DOHH2 (cell line): Measurements from ENCODE around the gene LAPTM4A.

ENCODE experiments used
- H3F3A ChIP-seq: fragments of 200-600 bp; sonication (generic), shearing (Covaris generic); 2 replicates; pipeline ENCODE4 v1.6.0; 2016; ENCODE audit warnings: antibody characterized with exemption, mild to moderate bottlenecking; ENCODE audit not compliant: control insufficient read depth, insufficient read depth
- H3K27ac ChIP-seq: fragments of 200-600 bp; sonication (generic); 2 replicates; pipeline ENCODE4 v1.5.1; 2014; ENCODE audit warnings: low read depth, mild to moderate bottlenecking, low read length, moderate library complexity
- H3K27me3 ChIP-seq: fragments of 200-600 bp; sonication (generic); 2 replicates; pipeline ENCODE4 v1.6.1; 2014; ENCODE audit warnings: mild to moderate bottlenecking, low read length, mixed read lengths; ENCODE audit not compliant: control insufficient read depth
- H3K36me3 ChIP-seq: fragments of 200-600 bp; sonication (generic); 2 replicates; pipeline ENCODE4 v1.6.1; 2014; ENCODE audit warnings: mild to moderate bottlenecking, low read length, moderate library complexity, mixed read lengths; ENCODE audit not compliant: control insufficient read depth
- H3K4me1 ChIP-seq: fragments of 200-600 bp; sonication (generic); 2 replicates; pipeline ENCODE4 v1.6.1; 2014; ENCODE audit warnings: mild to moderate bottlenecking, low read length, mixed read lengths; ENCODE audit not compliant: control insufficient read depth
- H3K4me2 ChIP-seq: fragments of 200-600 bp; sonication (generic); 2 replicates; pipeline ENCODE4 v1.6.0; 2014; ENCODE audit warnings: mild to moderate bottlenecking, low read length, moderate library complexity
- H3K4me3 ChIP-seq: fragments of 200-600 bp; sonication (generic); 2 replicates; pipeline ENCODE4 v1.5.1; 2014; ENCODE audit warnings: mild to moderate bottlenecking, low read length, mixed read lengths
- H3K79me2 ChIP-seq: fragments of 200-600 bp; sonication (generic); 2 replicates; pipeline ENCODE4 v1.6.1; 2014; ENCODE audit warnings: mild to moderate bottlenecking, low read length, mixed read lengths; ENCODE audit not compliant: control insufficient read depth
- H3K9me2 ChIP-seq: fragments of 200-600 bp; sonication (generic); replicated peaks from 2 replicates; pipeline ENCODE4 v1.6.1; 2014; ENCODE audit warnings: mild to moderate bottlenecking, low read length, mixed read lengths; ENCODE audit not compliant: control insufficient read depth
- H3K9me3 ChIP-seq: fragments of 200-600 bp; sonication (generic); 2 replicates; pipeline ENCODE4 v1.6.1; 2014; ENCODE audit warnings: antibody characterized with exemption, low read length, mixed read lengths; ENCODE audit not compliant: control insufficient read depth, insufficient read depth
- H4K20me1 ChIP-seq: fragments of 200-600 bp; sonication (generic); 2 replicates; pipeline ENCODE4 v1.6.0; 2014; ENCODE audit warnings: low read depth, mild to moderate bottlenecking, antibody characterized with exemption, low read length, moderate library complexity; ENCODE audit not compliant: control insufficient read depth, insufficient read depth
- CTCF ChIP-seq: fragments of 200-600 bp; sonication (generic); IDR thresholded peaks from one replicate; pipeline ENCODE4 v1.5.1; 2014; ENCODE audit warnings: antibody characterized with exemption, mild to moderate bottlenecking, low read depth, low read length; ENCODE audit not compliant: poor library complexity, severe bottlenecking
- EZH2phosphoT487 ChIP-seq: fragments of 200-600 bp; sonication (generic); IDR thresholded peaks from 2 replicates; pipeline ENCODE4 v1.6.1; 2017; ENCODE audit warnings: borderline replicate concordance, mild to moderate bottlenecking, antibody characterized with exemption, low read length, moderate library complexity, mixed read lengths

LAPTM4A gene

GRCh38 chr2:20079546-20080115 is 28.2 kb upstream of the LAPTM4A start:
- no peak for TF ChIP-seq EZH2phosphoT487
- no peak for TF ChIP-seq CTCF
- no peaks in the 10 kb centered on the region for H3K27me3 ChIP-seq
- H3K4me1 ChIP-seq = peaks cover 9% of the 10 kb centered on the region

GRCh38 chr2:20077411-20077940 is 26.0 kb upstream of the LAPTM4A start:
- Histone ChIP-seq H3K9me2 (no peaks in the 10 kb centered on the region), H3K27ac (no peak overlapping the region), H4K20me1 (no peaks in the 10 kb centered on the region), H3K79me2 (no peaks in the 10 kb centered on the region), H3K36me3 (no peaks in the 10 kb centered on the region), H3K9me3 (peaks cover 5% of the 10 kb centered on the region; the same call in 1 of the 2 replicates), H3K27me3 (no peaks in the 10 kb centered on the region), H3K4me1 (peaks cover 9% of the 10 kb centered on the region), H3K4me2 (no peak overlapping the region), H3F3A (no peaks in the 10 kb centered on the region), H3K4me3 (no peak overlapping the region)
- TF ChIP-seq CTCF (no peak), EZH2phosphoT487 (no peak)

More at GRCh38 chr2:20079546-20080115, 28.2 kb upstream of the LAPTM4A start:
- no peaks in the 10 kb centered on the region for H3K9me2 ChIP-seq
- no peak overlapping the region for H3K27ac ChIP-seq
- H3K4me2 ChIP-seq = no peak overlapping the region
- H3K79me2 ChIP-seq = no peaks in the 10 kb centered on the region
- no peaks in the 10 kb centered on the region for H3K36me3 ChIP-seq
- H3K4me3 ChIP-seq = no peak overlapping the region
- H4K20me1 ChIP-seq = no peaks in the 10 kb centered on the region
- H3F3A ChIP-seq = no peaks in the 10 kb centered on the region
- H3K9me3 ChIP-seq = peaks cover 5% of the 10 kb centered on the region; the same call in 1 of the 2 replicates

- no peak overlapping the region for H3K27ac ChIP-seq
- no peak overlapping the region for H3K4me2 ChIP-seq
- no peak overlapping the region for H3K4me3 ChIP-seq
- H3K4me1 ChIP-seq = peaks cover 9% of the 10 kb centered on the region
- H3K27me3 ChIP-seq = no peaks in the 10 kb centered on the region; the same call in 1 of the 2 replicates
- no peaks in the 10 kb centered on the region for H4K20me1 ChIP-seq
- H3K9me2 ChIP-seq = no peaks in the 10 kb centered on the region
- no peaks in the 10 kb centered on the region for H3F3A ChIP-seq
- peaks cover 5% of the 10 kb centered on the region; the same call in 1 of the 2 replicates for H3K9me3 ChIP-seq
- H3K79me2 ChIP-seq = no peaks in the 10 kb centered on the region
- TF ChIP-seq EZH2phosphoT487 (no peak), CTCF (no peak)
- H3K36me3 ChIP-seq = no peaks in the 10 kb centered on the region
Measured at GRCh38 chr2:20076757-20077156, 25.3 kb upstream of the LAPTM4A start.
